Prostate gland (tissue), 2 donors: Measurements from ENCODE around the gene PTBP1. TPM values are rescaled to one million over a fixed set of nuclear protein-coding genes. Genes with fewer than 3 reads are reported as not detected.
"Not testable (repeated sequence)": the region's sequence is repeated elsewhere in the genome, so short reads cannot be mapped to it uniquely, and the experiment has no call there.

Source experiments
- DNase-seq: peaks from one replicate; pipeline ENCODE4 v3.0.0-alpha.2; 2019; ENCODE audit warnings: low spot score
- H3K27ac ChIP-seq, 2 donors: fragments of 200-600 bp; sonication (generic); 2 replicates each; pipeline ENCODE4 v1.5.1; 2017 to 2019
- H3K27me3 ChIP-seq: fragments of 200-600 bp; sonication (generic); replicated peaks from 2 replicates; pipeline ENCODE4 v1.5.1; 2019; ENCODE audit not compliant: insufficient read depth
- H3K36me3 ChIP-seq, 2 donors: fragments of 200-600 bp; sonication (generic); 1 replicate in 1 of 2; 2 replicates in 1 of 2; pipeline versions ENCODE4 v1.5.1 to v1.8.1; 2017 to 2019
- H3K4me1 ChIP-seq: fragments of 200-600 bp; sonication (generic); replicated peaks from 2 replicates; pipeline ENCODE4 v1.5.1; 2019
- H3K4me3 ChIP-seq, 2 donors: fragments of 200-600 bp; sonication (generic); 2 replicates each; pipeline ENCODE4 v1.5.1; 2017 to 2019
- H3K9me3 ChIP-seq: fragments of 200-600 bp; sonication (generic); 2 replicates; pipeline ENCODE4 v1.5.1; 2017
- CTCF ChIP-seq, 4 experiments: fragments of 200-600 bp in 2 of 4; fragments of 450-650 bp in 2 of 4; sonication (generic) in 2 of 4; IDR thresholded peaks; 1 replicate in 3 of 4; 2 replicates in 1 of 4; pipeline ENCODE4 v1.5.1; 2016 to 2019; ENCODE audit warnings: antibody characterized with exemption in 4 of 4, mild to moderate bottlenecking in 2 of 4, moderate library complexity in 2 of 4
- POLR2A ChIP-seq: fragments of 450-650 bp; IDR thresholded peaks from one replicate; pipeline ENCODE4 v1.6.1; 2016; ENCODE audit warnings: antibody characterized with exemption, mild to moderate bottlenecking
- POLR2AphosphoS5 ChIP-seq: sonication (generic); formaldehyde crosslinking; IDR thresholded peaks from one replicate; pipeline ENCODE4 v1.6.1; 2017; ENCODE audit warnings: antibody characterized with exemption
- WGBS: methylation state at CpG from one replicate; pipeline ENCODE4 v1.1.5; 2018; 5-methylcytosine and 5-hydroxymethylcytosine counted together
- intact Hi-C: fragments of 100-400 bp; cut with DNase I; formaldehyde crosslinking; loops from one replicate; pipeline ENCODE4 v1.14.2; 2022
- total RNA-seq, 2 donors: library from RNA; depleted of rRNA; stranded (reverse); fragments of >200 nt; gene quantifications; one replicate each; pipeline ENCODE4 v1.1.0, GENCODE V29; 2016

The PTBP1 gene
- total RNA-seq, 2 donors from 2014 or later, result 153 to 222 TPM

- peaks cover 4% of the 10 kb centered on the region for H3K4me1 ChIP-seq
- WGBS, result 69% methylated on average over 37 of the region's 37 CpGs
- no peaks in the 10 kb centered on the region for H3K36me3 ChIP-seq
- H3K27ac ChIP-seq, result no peak overlapping the region
- H3K4me3 ChIP-seq, result no peak overlapping the region
- intact Hi-C loops, result no loop called here
- no peak for DNase-seq
- H3K27me3 ChIP-seq, result peaks cover 7% of the 10 kb centered on the region
- no peaks in the 10 kb centered on the region for H3K9me3 ChIP-seq
- TF ChIP-seq POLR2AphosphoS5 (no peak), CTCF (IDR thresholded peaks at IDR 0.05) (no peak), POLR2A (no peak)
Observed at GRCh38 chr19:845707-846521, 48.7 kb downstream of the PTBP1 start.

- TF ChIP-seq CTCF (IDR thresholded peaks at IDR 0.05), result no peak
- no peak for TF ChIP-seq POLR2AphosphoS5
- no peak for TF ChIP-seq POLR2A
- intact Hi-C loops, result no loop called here
- H3K27ac ChIP-seq, result no peak overlapping the region
- no peaks in the 10 kb centered on the region for H3K36me3 ChIP-seq
- peaks cover 4% of the 10 kb centered on the region for H3K4me1 ChIP-seq
- no peak overlapping the region for H3K4me3 ChIP-seq
- H3K27me3 ChIP-seq, result peaks cover 12% of the 10 kb centered on the region
- DNase-seq, result no peak
- H3K9me3 ChIP-seq, result no peaks in the 10 kb centered on the region
- WGBS, result 41% methylated on average over 12 of the region's 12 CpGs
Observed at GRCh38 chr19:848386-848921, 51.2 kb downstream of the PTBP1 start.

- DNase-seq, intact Hi-C loops, H3K4me3 ChIP-seq, H3K27ac ChIP-seq, H3K36me3 ChIP-seq, H3K9me3 ChIP-seq, H3K27me3 ChIP-seq, H3K4me1 ChIP-seq: not testable (repeated sequence)
- 72% methylated on average over 8 of the region's 8 CpGs for WGBS
Observed at GRCh38 chr19:849195-849594, 51.9 kb downstream of the PTBP1 start.

- 19% methylated on average over 27 of the region's 28 CpGs for WGBS
- H3K36me3 ChIP-seq, result no peaks in the 10 kb centered on the region
- peak; percentile 81 for DNase-seq
- peaks cover 4% of the 10 kb centered on the region for H3K4me1 ChIP-seq
- TF ChIP-seq POLR2AphosphoS5 (peak; percentile 84), POLR2A (no peak)
- peaks cover 6% of the 10 kb centered on the region for H3K27me3 ChIP-seq
- H3K9me3 ChIP-seq, result no peaks in the 10 kb centered on the region
- intact Hi-C loops, result no loop called here
- H3K27ac ChIP-seq, result peak overlapping the region; percentile 55 to 64
- no peak overlapping the region for H3K4me3 ChIP-seq
Observed at GRCh38 chr19:850221-850978, 53.1 kb downstream of the PTBP1 start.

GRCh38 chr19:850979-851335, 53.7 kb downstream of the PTBP1 start:
- intact Hi-C loops, result no loop called here
- peaks cover 4% of the 10 kb centered on the region for H3K4me1 ChIP-seq
- H3K27me3 ChIP-seq, result peaks cover 6% of the 10 kb centered on the region
- no peaks in the 10 kb centered on the region for H3K9me3 ChIP-seq
- 52% methylated on average over 8 of the region's 13 CpGs for whole genome bisulfite sequencing
- H3K4me3 ChIP-seq, result no peak overlapping the region
- no peak for DNase-seq
- H3K27ac ChIP-seq, result peak overlapping the region; percentile 55 to 64
- no peaks in the 10 kb centered on the region for H3K36me3 ChIP-seq
- TF ChIP-seq CTCF (IDR thresholded peaks at IDR 0.05), result no peak
- no peak for TF ChIP-seq POLR2AphosphoS5
- no peak for TF ChIP-seq POLR2A
